M059J (cell line): Measurements from ENCODE around the gene CDO1. TPM values are rescaled to one million over a fixed set of nuclear protein-coding genes. Genes with fewer than 3 reads are reported as not detected.

ENCODE experiments used
- DNase-seq: peaks from one replicate; pipeline ENCODE4 v3.0.0-alpha.2; 2012; ENCODE audit warnings: low read depth
- total RNA-seq: library from RNA; depleted of rRNA; stranded (reverse); fragments of >200 nt; shearing (Covaris generic); gene quantifications from 2 replicates; pipeline ENCODE4 v1.2.3, GENCODE V29; 2014; rRNA removed

CDO1 gene
- total RNA-seq, 1 experiment from 2014 or later = 0.74 TPM

DNA sequence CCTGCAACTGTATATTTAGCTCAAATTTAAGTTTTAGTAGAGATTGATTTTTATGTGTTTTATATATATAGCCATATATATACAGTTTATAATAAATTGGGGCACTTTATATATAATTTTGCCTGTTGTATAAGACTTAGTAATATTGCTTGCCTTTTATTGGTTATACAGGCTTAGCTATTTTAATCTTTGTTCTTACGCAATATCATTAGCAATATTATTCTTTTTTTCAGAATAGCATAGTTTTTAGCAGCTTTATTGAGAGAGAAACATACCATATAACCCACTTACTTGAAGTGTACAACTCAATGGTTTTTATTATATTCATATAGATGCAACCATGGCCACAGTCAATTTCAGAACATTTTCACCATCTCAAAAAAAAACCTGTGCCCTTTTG, 28.0 kb downstream of the CDO1 start:
- DNase-seq = no peak

DNA sequence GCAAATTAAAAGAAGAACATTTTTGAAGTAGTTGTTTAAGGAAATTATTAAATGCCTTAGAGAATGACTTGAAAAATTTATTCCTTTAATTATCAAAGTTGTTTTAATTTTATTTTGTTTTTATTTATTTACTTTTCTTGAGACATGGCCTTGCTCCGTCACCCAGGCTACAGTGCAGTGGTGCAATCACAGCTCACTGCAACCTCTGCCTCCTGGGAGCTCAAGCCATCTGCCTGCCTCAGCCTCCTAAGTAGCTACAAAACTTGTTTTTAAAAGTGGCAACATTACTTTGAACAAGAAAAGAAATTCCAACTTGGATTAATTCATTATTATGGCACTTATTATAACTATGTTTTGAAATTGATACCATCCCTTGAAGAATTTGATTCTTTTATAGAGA, 29.0 kb downstream of the CDO1 start:
- DNase-seq = no peak

DNA sequence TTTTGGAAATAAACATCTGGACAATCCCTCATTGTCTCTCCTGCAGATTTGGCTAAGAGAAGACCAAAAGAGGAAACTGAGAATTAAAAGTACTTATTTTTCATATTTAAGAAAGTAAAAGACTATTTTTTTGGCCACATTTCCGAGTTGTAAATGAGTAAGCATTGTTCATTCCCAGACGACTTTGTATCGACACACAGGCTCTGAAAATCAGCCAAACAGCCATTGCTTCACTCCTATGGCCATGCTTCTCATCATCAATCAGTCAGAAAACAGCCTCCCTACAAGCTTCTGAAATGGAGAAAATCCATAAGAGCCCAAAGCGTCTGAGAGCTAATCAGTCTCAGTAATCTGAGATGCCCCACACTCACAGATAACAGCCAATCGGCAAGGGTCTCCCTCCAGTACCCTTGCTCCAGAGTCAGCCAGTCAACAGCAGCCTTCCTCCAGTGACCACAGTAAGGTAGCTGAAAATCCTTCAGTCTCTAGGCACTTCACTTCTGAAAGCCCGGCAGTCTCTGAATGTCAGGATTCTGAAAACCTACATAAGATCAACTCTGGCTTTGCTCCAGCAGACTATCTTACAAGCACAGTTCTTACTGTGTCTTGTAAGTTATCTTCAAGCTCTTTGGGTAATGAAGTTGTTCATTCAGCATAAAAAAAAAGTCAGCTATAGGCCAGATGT, 30.9 kb downstream of the CDO1 start:
- DNase-seq = no peak

DNA sequence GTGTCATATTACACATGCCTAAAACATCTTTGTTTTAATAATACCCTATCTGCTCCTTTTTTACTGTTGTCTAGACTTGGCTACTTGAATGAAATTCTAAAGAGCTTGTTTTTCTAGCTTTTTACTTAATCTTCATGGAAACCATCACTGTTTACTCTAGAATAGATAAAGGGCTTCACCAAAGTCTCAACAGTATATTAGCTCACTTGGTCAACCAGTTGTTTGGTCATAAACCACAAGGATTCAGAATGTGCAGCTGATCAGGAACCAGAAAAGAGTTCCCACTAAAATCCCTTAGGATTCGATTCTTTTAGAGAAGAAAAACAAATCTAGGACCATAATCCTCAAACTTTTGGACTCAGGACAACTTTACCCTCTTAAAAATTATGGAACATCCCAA, 38.0 kb downstream of the CDO1 start:
- DNase-seq = no peak

DNA sequence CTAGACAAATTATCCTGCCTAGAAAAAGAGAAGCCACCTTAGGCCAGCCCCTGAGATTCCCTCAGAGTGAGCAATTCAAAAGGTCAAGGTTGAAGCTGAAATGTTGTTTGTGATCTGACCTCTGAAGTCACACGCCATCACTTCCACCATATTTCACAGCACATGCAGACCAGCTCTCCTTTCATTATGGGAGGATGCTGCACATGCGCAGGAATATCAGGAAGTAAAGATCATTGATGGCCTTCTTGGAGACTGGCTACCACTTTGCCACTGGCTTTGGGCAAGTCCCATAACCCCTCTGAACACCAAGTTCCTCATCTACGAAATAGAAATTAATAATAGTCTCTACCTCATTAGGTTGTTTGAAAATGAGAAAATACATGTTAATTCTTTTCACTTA, 39.5 kb downstream of the CDO1 start:
- DNase-seq = no peak

DNA sequence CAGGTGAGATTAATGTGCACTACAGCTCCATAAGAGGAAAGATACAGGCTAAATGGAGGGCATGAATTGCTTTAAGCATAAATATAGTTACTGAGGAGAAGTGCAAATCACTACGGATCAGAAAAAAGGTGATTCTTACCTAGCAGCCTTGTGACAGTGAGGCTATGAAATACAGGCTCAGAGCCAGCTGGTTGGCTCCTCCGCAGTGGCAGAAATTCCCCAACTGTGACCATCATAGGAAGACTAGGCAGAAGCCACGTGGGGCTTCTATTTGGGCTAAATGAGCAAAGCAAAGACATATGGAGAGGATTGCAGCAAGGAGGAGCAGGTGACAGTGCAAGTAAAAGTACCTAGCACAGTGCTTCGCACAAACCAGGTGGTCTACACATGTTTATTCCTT, 40.5 kb downstream of the CDO1 start:
- DNase-seq = no peak

DNA sequence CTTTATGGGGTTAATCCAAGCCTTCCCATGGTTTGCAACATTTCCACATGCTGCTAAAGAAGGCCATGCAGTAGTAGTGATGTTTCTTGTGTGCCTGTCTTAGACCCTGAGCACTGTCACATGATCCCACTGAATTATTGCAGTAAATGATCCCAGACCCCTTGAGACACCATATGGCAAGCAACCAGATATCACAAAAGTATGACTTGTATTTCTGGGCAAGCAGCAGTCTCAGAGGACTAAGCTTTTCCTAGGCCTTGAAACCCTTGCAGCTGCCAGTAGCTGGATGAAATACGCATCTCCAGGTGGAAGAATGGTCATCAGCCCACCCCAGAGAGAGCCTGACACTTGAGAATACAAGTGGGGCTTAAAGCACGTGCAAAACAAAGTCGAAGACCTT, 41.8 kb downstream of the CDO1 start:
- no peak for DNase-seq

DNA sequence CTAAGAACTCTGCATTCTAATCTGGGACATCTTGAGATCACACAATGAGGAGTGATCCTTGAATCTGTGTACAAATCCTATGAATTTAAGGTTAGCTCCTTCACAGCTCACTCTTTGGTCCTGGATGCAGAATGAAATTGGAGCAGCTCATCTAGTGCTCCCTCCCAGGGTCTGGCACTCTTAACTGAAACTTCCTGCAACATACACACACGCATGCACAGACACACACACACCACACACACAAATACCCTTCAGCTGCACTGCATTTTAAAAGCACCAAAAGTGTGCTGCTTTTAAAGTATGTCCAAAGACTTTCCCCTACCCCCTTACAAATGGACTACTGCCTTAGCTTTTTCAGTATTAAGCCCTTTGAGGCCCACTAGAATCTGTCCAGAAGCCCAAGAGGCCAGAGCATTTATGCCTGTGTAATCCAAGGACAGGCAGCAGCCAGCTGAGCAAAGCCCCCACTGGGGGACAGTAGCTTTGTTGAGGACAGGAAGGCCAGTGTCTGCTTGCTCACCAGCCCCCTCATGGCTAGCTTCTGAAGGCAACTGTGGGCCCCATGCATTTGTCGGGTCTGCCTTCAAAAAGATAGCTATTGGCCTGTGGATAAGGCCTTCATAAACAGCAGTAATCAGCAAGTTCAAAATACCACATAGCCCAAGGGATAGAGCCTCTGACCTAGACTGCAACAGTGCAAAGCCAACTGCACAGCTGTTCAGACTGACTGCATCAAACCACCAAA, 43.6 kb downstream of the CDO1 start:
- DNase-seq = no peak

DNA sequence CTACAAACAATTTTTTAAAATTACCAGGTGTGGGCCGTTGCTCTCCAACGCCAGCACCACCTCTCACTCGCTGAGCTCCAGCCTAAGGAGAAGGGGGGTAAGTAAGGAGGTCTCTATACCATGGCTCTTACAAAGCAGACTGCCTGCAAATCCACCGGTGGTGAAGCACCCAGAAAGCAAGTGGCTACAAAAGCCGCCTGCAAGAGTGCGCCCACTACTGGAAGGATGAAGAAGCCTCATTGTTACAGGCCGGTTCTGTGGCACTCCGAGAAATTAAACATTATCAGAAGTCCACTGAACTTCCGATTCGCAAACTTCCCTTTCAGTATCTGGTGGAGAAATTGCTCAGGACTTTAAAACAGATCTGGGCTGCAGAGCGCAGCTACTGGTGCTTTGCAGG, 46.0 kb downstream of the CDO1 start:
- no peak for DNase-seq

DNA sequence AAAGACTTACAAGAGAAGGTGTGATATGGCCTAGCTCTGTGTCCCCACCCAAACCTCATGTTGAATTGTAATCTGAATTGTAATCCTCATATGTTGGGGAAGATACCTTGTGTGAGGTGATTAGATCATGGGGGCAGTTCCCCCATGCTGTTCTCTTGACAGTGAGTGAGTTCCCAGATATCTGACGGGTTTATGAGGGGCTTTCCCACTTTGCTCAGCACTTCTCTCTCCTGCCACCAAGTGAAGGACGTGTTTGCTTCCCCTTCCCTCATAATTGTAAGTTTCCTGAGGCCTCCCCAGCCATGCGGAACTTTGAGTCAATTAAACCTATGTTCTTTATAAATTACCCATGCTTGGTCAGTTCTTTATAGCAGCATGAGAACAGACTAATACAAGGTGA, 49.0 kb downstream of the CDO1 start:
- DNase-seq = no peak

DNA sequence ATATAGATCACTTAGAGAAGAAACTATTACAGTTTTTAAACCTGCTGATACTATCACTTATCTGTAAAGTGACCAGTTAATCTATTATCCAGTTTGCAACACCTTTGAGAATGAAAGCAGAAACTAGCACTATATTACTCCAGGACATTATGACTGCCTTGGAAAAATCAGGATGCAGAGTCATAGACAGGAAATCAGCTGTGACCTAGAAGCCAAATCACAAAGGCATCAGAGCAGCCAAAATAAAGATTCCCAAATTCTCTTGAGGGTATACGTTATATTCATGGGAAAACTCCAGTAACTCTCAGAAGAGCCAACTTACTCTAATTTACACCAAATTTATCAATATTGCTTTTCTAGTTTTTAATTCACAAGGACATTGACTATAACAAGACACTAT, 49.9 kb downstream of the CDO1 start:
- DNase-seq = no peak

DNA sequence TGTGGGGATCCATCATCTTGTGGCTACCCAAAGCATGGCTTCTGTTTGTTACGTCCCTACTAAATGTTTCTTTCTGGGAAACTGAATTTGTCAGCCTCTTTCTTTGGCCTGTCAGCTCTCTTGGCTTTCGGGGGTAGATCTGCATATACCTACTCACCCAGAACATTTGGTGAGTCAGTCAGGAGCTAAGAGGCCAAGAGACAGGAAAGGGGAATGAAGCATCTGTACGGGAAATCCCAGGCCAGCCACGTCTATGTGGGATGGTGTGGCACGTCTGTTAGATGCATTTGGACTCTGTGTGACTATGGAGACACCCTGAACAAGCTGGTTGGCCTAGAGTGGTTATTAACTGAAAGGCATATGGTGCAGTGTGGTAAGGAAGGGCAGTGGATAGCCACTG, 58.1 kb downstream of the CDO1 start:
- peak; percentile 5 for DNase-seq

DNA sequence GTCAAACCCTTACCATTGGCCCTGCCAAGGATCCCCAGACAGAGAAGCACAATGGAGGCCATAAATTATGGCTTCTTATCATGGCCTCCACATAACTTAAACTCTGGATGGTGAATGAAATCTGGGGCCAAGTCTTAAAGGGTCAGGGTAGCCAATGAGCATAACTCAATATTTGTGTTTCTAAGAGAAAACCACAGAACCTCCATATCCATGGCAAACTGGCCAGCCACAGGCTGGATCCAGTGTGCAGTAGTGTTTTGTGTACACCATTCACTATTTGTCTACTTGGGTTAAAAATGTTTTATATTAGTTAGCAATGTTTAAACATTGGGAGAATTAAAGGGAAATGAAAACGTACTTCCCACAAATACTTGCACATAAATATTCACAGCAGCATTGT, 60.8 kb downstream of the CDO1 start:
- DNase-seq = no peak

Other genes starting within 250 kb of the CDO1 start
- gene TICAM2, start 214.2 kb downstream of the CDO1 start, total RNA-seq = 14.0 and 16.0 TPM in 2 replicates
- gene TMED7, start 190.6 kb downstream of the CDO1 start, total RNA-seq = 112 and 148 TPM in 2 replicates
- gene ATG12, start 24.9 kb upstream of the CDO1 start, total RNA-seq = 58.8 and 72.3 TPM in 2 replicates
- 124 and 161 TPM in 2 replicates for gene AP3S1, start 25.3 kb upstream of the CDO1 start, total RNA-seq
- gene LVRN, start 145.8 kb upstream of the CDO1 start, total RNA-seq = 0.34 TPM in 1 of 2 replicates, not detected in the other
- gene ARL14EPL, start 215.8 kb upstream of the CDO1 start, total RNA-seq = 0.37 TPM in 1 of 2 replicates, not detected in the other